ENCODE measurements around the gene EPAS1.
A peak's percentile ranks its signal among the peaks of the same experiment; 100 is the strongest.

Gene EPAS1

DNA sequence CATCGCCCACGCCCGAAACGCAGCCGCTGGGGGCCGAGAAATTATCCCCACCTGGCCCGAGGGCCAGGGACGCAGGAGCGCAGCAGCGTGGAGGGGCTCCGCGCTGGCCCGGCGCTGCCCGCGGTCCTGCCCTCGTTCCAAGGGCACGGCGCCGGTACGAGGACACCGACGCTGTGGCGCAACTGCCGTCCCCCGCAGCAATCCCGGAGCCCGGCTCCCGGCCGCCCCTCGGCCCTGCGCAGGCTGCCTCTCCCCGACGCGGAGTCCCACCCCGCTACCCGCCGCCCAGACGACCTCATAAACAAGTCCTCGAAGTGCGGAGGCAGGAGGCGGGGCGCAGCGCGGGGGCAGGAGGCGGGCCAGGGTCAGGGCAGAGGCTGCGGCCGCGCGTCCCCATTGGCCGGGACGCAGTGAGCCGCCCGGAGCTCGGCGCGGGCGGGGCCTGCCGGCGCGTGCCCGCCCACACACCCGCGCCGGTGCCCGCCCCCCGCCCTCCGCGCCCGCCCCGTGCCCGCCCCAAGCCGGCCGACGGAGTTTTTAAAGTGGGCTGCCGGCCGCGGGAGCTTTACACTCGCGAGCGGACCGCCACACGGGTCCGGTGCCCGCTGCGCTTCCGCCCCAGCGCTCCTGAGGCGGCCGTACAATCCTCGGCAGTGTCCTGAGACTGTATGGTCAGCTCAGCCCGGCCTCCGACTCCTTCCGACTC lies at the start of gene EPAS1:
Gene EPAS1 (plus strand): TSS at position 568 of the 706 bp plus-strand sequence. CDS start 505 bp downstream, outside the sequence.
- peak; percentile 73 to 75 for DNase-seq (ENCODE audit: low read depth in 2 of 2)

DNA sequence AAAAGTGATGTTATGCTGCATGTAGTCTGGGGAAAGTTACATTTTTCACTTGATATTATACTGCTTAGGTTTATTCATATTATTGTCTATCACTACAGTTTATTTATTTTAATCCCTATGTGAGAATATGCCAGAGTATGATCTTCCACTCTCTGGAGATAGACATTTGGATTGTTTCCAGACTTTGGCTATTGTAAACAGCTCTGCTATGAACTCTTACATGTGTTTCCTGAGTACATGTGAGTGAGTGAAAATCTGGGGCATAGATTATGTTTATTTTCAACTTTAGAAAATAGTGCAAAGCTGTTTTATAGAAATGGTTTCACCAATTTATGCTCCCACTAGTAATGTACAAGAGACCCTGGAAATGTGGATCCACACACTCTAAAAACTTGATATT lies 49.0 kb upstream of the EPAS1 start:
- no peak for DNase-seq (ENCODE audit: low read depth in 2 of 2)

DNA sequence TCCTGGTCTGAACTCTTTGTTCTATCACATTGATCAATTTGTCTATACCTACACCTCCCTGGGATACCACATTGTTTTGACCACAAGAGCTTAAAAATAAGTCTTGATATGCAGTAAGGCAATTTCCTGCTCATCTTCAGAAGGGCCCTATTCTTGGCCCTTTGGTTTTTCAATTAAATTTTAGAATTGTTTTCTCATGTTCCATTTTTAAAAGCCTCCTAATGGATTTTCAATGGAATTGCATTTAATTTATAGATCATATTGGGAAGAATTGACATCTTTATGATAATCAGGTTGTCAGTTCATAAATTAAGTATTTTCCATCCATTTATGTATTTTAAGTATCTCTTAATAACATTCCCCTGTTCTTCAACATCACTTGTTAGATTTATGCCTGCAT lies 47.6 kb upstream of the EPAS1 start:
- DNase-seq (ENCODE audit: low read depth in 2 of 2), result no peak

DNA sequence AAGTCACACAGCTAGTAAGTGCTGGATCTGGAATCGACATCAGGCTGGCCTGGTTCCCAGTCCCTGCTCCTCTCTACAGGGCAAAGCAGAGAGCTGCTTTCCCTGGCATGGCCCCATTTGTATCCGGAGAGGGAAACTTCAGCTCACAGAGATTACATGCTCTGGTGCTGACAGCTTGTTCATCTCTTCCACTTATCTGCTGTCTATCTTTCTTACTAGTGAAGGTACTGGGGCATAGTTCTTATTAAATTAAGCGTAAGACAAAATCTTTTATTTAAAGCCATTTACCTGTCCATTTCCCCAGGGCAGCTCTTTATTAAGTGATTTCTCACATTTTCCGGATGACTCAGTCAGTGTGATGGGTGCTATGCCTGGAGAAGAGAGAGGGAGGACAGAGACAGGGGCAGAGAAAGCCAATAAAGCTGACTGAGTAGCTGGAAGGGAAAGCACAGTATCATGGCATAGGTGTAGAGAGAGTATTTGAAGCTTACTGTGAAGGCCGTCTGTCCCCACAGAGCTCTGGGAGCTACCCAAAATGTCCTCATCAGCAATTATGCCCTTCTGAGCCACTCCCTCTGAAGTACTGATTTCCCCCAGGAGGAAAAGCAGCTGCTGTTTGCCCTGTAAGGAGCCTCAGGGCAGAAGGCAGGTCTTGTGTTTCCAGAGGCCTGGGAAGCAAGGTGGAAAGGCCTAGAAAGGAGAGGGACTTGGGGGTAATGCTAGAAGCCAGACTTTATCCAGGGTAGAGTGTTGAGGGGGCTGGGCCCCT lies 44.1 kb upstream of the EPAS1 start:
- no peak for DNase-seq (ENCODE audit: low read depth in 2 of 2)

DNA sequence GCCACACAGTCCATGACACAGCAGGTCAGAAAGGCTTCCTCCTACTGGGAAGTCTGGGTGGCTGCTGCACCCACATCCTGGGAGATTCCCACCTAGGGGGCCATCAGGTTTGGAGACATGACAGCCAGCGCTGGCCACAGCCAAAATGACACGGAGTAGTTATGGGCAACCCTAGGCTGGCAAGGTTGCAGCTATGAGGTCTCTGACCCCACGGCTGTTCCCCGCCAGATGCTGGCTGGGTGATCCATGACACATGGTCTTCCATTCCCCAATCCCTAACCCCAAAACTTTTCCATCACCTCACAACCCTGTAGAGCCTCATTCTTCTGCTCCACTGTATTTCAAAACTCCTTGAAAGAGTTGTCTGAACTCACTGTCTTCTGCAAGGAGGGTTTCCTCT lies 42.7 kb upstream of the EPAS1 start:
- no peak for DNase-seq (ENCODE audit: low read depth in 2 of 2)

DNA sequence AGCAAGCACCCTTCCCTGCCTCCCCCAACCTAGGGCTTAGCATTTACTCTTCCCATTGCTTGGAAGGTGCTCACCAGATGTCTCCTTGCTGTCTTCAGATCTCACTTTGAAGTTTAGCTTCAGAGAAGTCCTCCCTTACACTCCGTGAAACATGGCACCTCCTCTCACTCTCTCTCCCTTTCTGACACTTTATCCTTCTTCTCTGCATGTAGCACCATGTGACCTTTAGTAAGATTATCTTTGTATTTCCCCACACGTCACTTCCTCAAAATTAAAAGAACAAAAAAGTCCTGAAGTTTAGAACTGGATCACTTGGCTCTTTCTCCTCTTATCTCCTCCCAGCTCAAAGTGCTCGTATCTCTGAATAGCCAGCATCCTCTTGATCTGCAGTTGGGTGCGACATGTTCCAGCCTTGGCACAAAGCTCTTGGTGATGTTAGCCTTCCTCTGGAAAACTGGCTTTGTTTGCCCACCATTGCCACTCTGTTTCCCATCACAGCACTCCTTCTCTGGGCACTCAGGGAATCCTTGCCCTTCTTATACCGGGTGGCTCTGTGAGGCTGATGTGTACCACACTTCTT lies 40.6 kb upstream of the EPAS1 start:
- no peak for DNase-seq (ENCODE audit: low read depth in 2 of 2)

DNA sequence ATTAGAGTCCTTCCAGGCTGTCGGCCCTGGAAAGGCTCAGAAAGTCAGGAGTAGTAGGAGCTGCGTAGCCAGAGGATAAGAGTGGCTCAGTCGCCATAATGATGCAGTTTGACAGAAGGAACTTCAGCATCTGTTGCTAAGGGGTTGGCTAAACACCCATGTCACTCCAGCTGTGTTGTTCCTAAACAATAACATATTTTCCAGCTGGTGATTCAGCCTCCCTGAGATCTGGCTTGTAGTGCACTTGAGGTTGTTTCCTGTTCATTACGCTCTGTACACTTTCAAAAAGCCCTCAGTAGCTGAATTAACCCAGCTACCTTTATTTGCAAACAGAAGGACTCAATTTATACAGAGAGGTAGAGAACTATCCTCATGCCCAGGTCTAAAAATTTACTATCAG lies 39.7 kb upstream of the EPAS1 start:
- no peak for DNase-seq (ENCODE audit: low read depth in 2 of 2)

DNA sequence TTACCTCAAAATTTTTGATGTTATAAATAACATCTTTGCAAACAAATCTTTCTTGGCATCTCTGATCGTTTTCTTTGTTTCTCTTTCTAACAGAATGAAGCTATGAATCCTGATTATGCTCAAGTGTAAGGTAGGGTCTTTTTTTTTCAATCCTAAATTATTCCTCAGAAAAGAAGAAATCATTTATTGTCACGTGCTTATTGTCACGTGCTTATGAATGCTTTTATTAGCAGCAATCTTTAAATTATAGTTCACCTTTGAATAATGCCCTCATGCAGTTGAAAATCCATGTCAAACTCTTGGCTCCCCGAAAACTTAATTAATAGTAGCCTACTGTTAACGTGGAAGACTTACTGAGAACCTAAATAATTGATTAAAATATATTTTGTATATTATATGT lies 39.2 kb upstream of the EPAS1 start:
- DNase-seq (ENCODE audit: low read depth in 2 of 2), result no peak

DNA sequence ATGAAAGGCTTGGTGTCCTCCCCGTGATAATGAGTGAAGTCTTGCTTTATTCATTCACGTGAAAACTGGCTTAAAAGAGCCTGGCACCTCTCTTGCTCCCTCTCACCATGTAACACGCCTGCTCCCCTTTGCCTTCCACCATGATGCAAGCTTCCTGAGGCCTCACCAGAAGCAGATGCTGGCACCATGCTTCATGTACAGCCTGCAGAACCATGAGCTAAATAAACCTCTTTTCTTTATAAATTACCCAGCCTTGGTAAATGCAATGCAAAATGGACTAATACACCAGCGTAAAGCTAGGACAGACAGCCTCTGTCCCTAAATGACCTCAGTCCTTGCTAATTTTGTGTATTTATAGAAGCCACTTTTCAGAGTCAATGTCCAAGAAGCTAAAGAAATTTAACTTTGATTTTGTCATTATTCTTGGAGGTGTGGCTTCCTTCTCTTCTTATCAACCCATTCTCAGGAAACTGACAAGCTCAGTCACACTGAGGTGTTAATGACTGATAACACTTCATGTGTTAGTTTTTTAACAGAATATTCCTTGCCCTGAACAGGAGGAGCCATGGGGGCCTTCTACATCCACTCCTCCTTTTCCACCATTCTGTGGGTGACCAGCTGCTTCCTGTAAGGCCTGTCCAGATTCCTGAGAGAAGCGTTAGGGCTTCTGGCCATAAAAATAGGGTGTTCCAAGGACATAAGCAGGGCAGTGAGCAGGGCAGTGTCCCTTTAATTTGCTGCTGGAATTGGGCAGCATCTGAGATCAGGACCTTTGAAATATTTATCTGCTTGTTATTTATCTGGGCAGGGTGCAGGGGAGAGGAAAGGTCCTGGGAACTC lies 38.0 kb upstream of the EPAS1 start:
- DNase-seq (ENCODE audit: low read depth in 2 of 2), result no peak

DNA sequence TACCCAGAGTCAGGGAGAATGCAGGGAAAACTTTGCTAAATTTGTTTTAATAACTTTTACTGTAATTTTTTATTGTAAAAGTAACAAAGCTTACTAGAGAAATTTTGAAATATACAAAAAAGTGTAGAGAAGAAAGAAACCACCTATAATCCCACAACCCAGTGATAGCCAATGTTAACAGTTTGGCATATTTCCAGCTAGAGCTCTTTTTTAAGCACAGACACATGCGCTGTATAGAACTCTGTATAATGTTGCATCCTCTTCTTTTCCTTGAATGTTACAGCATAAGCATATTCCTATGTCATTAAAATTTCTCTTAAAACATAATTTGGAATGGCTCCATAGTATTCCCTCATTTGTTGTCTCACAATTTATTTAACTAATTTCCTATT lies 37.4 kb upstream of the EPAS1 start:
- DNase-seq (ENCODE audit: low read depth in 2 of 2), result no peak

DNA sequence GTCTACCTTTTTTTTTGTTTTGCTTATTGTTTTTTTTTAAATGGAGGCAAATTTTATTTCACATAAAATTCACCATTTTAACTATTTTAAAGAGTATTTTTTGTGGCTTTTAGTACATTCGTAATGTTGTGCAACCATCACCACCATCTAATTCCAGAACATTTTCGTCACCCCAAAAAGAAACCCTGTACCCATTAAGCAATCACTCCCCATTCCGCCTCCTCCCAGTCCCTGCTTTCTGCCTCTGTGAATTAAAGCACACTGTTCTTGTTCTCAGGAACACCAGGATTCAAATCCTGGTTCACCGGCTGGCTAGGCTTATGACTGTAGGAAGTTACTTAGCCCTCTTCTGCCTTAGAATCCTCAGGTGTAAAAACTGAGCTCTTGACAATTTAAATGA lies 36.9 kb upstream of the EPAS1 start:
- DNase-seq (ENCODE audit: low read depth in 2 of 2), result no peak

DNA sequence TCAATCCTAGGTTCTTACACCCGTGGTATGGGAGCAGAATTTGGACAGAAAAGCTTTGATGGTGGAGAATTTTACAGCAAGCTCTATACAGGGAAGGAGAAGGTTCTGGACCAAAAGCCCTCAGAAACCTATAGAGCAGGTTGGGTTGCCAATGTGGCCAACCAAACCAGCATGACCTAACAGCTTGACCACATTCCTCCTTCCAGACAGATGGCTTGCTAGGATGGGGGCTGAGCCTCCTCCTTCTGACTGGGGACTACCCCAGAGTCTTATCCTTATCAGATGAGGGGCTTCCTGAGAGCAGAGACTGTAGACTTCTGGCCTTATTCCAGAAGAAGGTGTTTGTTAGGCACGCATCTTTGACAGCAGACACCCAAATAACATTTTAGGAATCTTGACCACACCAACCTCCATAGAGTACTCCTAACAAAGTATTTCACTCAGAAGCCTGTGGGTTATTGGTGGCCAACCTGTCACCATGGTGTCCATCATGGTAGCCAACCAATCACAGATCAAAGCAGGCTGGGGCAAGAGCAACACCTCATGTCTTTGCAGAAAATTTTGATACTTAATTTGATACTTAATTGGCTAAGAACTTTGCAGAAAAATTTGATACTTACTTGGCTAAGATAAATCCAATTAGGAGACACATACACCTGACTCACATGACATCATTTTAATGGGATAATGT lies 34.8 kb upstream of the EPAS1 start:
- no peak for DNase-seq (ENCODE audit: low read depth in 2 of 2)

DNA sequence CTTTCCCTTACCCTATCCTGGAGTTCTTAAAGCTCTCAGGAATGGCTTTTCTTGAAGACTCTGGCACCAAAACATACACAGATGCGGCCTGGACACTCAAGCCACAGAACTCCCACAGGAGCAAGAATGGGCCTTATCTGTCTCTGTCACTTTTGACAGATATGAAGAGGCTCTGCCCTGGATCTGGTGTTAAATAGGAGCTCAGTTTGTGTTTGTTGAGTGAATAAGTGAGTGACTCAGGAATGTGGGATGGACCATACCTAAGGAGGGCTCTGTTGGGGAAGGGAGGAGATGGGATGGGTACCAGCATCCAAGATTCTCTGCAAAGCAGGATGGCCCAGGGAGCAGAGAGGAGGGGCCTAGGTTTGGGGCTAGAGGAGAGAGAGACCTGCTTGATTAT lies 33.9 kb upstream of the EPAS1 start:
- no peak for DNase-seq (ENCODE audit: low read depth in 2 of 2)

DNA sequence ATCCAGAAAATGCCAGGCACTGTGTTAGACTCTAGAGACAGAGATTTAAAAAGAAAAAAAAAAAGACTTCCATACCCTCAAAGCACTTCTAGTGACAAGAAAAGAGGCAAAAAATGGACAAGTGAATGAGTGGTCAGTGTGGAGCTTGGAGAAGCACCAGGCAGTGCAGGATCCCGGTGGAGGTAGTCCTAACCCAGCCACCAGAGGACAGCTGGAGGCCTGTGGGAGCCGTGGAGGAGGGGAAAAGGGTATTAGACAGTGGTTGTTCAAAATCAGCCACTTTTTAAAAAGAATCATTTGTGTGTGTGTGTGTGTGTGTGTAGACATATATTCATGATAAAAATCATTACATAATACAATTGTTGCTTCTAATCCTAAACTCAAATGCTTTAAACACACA lies 32.8 kb upstream of the EPAS1 start:
- no peak for DNase-seq (ENCODE audit: low read depth in 2 of 2)

DNA sequence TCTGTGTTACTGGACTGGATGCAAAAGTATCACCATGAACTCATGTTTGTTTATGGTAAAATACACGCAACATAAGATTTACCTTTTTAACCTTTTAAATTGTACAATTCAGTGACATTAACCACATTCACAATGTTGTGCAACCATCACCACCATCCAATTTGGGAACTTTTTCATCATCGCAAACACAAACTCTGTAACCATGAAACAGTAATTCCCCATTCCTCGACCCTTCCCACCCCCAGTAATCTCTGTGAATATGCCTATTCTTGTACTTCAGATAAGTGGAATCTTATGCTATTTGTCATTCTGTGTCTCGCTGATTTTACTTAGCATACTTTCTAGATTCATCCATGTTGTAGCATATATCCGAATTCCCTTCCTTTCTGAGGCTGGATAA lies 31.1 kb upstream of the EPAS1 start:
- no peak for DNase-seq (ENCODE audit: low read depth in 2 of 2)

DNA sequence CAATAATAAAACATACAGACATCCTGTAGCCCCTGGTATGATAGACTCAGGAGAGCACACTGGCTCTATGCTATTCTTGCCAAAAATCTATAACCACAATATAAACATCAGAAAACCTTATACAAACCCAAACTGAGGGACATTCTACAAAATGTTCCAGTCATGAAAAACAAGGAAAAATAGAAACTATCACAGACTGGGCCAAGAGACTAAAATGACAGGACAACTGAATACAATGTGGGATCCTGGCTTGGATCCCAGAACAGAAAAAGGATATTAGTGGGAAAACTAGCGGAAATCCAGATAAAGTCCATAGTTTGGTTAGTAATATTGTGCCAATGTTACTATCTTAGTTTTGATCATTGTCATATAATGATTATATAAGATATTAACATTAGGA lies 29.6 kb upstream of the EPAS1 start:
- DNase-seq (ENCODE audit: low read depth in 2 of 2), result no peak

DNA sequence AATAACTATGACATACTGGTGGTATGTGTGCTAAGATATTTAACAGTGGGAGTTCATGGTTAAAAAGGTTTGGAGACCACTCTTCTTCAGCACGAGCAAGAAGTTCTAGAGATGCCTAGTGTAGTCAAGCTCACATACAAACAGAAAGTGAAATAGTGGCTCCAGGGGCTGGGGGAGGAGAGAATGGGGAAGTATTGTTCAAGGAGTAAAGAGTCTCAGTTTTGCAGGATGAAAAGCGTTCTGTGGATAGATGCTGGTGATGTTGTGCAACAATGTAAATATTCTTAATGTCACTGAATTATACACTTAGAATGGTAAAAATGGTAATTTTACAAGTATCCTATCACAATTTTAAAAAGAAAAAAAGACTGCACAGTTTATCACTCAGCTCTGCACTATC lies 29.0 kb upstream of the EPAS1 start:
- DNase-seq (ENCODE audit: low read depth in 2 of 2), result no peak

DNA sequence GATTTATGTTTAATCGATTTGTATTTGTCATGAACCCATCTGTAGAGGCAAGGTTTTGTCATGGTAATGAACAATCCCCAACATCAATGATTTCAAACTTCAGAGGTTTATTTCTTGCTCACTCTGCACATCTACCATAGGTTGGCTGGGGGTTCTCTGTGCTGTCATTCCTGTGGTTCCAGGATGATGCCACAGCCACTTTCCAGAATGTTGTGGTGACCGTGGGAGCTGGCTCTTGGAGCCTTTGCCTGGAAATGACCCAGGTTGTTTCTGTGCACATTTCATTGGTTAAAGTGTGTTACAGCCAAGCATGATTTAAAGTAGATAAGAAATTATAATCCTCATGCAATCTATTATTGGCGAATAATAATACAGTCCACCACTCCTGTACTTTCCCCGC lies 28.2 kb upstream of the EPAS1 start:
- DNase-seq (ENCODE audit: low read depth in 2 of 2), result no peak

DNA sequence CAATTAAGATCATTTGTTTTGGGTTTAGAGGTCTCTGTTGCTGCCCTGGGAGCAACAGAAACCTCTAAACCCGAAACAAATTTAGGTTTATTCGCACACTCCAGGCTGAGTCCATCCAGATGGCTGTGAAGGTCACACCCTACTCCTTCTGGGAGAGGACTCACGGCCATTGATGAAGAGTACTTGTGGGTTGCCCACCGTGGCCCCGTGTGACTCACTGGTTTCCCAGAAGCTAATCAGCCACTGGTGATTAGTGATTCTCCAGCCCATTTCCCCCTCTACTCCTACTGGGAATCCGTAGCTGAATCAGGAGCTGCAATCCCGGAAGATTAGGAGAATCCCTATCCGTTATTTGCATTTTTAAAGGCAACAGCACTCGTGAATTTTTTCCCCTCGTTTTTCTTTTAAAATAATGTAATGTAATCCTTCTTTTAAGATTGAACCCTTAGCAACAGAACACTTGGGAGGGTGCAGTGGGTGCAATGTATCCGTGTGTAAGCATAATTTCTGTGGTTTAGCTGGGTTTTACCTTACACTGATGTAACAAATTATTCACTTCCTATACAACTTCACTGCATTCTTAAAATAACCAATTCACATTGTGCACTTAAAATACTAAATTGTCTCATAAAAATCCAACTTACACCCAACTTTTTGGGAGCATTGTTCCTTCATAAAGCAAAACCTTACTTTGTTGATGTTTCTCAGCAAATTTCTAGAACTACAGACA lies 27.5 kb upstream of the EPAS1 start:
- DNase-seq (ENCODE audit: low read depth in 2 of 2), result no peak

DNA sequence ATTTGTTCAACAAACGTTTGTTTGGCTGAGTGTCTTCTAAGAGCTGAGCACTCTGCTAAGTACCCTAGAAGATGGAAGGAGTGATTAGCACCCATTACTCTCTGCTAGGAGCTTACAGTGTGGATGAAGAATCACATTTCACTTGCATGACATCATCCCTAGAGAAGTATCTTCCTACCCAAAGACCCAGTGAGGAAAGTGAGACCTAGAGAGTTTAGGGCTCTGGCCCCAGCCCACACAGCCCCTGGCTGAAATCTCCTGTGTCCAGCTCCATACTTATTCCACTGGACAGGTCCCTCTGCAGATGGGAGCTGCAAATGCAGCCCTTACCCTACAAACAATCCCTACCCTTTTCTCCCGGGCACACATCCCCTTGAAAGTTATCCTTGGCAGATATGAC lies 26.8 kb upstream of the EPAS1 start:
- no peak for DNase-seq (ENCODE audit: low read depth in 2 of 2)
